SK-N-MC (cell line): ENCODE measurements around the gene ABCA7.

Source experiments
- DNase-seq: peaks from one replicate; pipeline ENCODE4 v3.0.0-alpha.2; 2011; ENCODE audit warnings: low read depth, low spot score
- H3K27ac ChIP-seq: fragments of 200-600 bp; sonication (generic); 2 replicates; pipeline ENCODE4 v1.5.1; 2016; ENCODE audit warnings: mixed run types
- H3K36me3 ChIP-seq: fragments of 200-600 bp; sonication (generic); 2 replicates; pipeline ENCODE4 v1.6.1; 2017; ENCODE audit warnings: antibody characterized with exemption, low read length, mixed read lengths; ENCODE audit not compliant: insufficient read depth
- H3K4me3 ChIP-seq: fragments of 200-600 bp; sonication (generic); 2 replicates; pipeline ENCODE4 v1.5.1; 2016
- H3K9ac ChIP-seq: fragments of 200-600 bp; sonication (generic); 2 replicates; pipeline ENCODE4 v1.8.0; 2017; ENCODE audit warnings: mixed run types, mixed read lengths; ENCODE audit not compliant: insufficient read length
- H3K9me3 ChIP-seq: fragments of 200-600 bp; sonication (generic); 2 replicates; pipeline ENCODE4 v1.6.1; 2017; ENCODE audit warnings: low read depth, mild to moderate bottlenecking, antibody characterized with exemption, low read length, moderate library complexity, mixed read lengths
- EZH2 ChIP-seq: fragments of 200-600 bp; sonication (generic); IDR thresholded peaks from one replicate; pipeline ENCODE4 v1.6.1; 2017; ENCODE audit warnings: antibody characterized with exemption
- FOXP2 ChIP-seq: optimal IDR thresholded peaks from 2 replicates; pipeline ENCODE3; 2011; ENCODE audit warnings: mild to moderate bottlenecking, moderate library complexity; ENCODE audit not compliant: insufficient read depth; ENCODE audit errors: extremely low read length, control extremely low read depth
- POLR2AphosphoS5 ChIP-seq: IDR thresholded peaks from 2 replicates; pipeline ENCODE4 v1.6.1; 2012; ENCODE audit warnings: mild to moderate bottlenecking, low read depth, low read length, borderline replicate concordance

Gene ABCA7

GRCh38 chr19:1097810-1098176 is 57.9 kb downstream of the ABCA7 start:
- peaks cover 6% of the 10 kb centered on the region; the same call in 1 of the 2 replicates for H3K36me3 ChIP-seq

GRCh38 chr19:1098177-1099051 is 58.5 kb downstream of the ABCA7 start:
- peaks cover under 1% of the 10 kb centered on the region; the same call in 1 of the 2 replicates for H3K36me3 ChIP-seq
- no peak overlapping the region for H3K27ac ChIP-seq
- H3K9me3 ChIP-seq: peaks cover 2% of the 10 kb centered on the region; the same call in 1 of the 2 replicates
- no peak overlapping the region for H3K4me3 ChIP-seq
- TF ChIP-seq EZH2: no peak
- no peak for TF ChIP-seq FOXP2
- TF ChIP-seq POLR2AphosphoS5: no peak
- no peak for DNase-seq
- no peak overlapping the region for H3K9ac ChIP-seq

More at GRCh38 chr19:1097810-1098176, 57.9 kb downstream of the ABCA7 start:
- Histone ChIP-seq H3K4me3 (no peak overlapping the region), H3K27ac (no peak overlapping the region), H3K9ac (no peak overlapping the region), H3K9me3 (peaks cover 2% of the 10 kb centered on the region; the same call in 1 of the 2 replicates)
- no peak for TF ChIP-seq POLR2AphosphoS5
- TF ChIP-seq FOXP2: no peak
- TF ChIP-seq EZH2: no peak
- DNase-seq: no peak

DNA sequence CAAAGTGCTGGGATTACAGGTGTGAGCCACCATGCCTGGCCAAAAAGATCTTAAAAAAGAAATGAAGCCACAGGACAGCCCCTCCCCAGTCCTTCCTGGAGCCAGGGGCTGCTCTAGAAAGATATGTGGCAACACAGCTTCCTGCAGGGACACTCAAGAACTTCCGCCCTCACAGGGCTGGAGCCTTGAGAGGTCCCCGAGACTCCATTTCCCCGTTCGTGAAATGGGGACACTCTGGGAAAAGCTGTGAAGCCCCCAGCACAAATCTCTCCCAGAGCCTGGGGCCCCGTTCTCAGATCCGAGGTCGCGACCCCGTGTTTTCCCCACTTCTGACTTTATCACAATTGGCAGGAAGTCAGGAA is 61.4 kb downstream of the ABCA7 start:
- TF ChIP-seq POLR2AphosphoS5 (no peak), EZH2 (no peak), FOXP2 (no peak)
- H3K9me3 ChIP-seq: peaks cover 2% of the 10 kb centered on the region; the same call in 1 of the 2 replicates
- peak overlapping the region; percentile 35 for H3K9ac ChIP-seq
- H3K4me3 ChIP-seq: peak overlapping the region; percentile 64
- no peak for DNase-seq
- H3K27ac ChIP-seq: peak overlapping the region; percentile 92
- no peaks in the 10 kb centered on the region; the same call in 1 of the 2 replicates for H3K36me3 ChIP-seq

DNA sequence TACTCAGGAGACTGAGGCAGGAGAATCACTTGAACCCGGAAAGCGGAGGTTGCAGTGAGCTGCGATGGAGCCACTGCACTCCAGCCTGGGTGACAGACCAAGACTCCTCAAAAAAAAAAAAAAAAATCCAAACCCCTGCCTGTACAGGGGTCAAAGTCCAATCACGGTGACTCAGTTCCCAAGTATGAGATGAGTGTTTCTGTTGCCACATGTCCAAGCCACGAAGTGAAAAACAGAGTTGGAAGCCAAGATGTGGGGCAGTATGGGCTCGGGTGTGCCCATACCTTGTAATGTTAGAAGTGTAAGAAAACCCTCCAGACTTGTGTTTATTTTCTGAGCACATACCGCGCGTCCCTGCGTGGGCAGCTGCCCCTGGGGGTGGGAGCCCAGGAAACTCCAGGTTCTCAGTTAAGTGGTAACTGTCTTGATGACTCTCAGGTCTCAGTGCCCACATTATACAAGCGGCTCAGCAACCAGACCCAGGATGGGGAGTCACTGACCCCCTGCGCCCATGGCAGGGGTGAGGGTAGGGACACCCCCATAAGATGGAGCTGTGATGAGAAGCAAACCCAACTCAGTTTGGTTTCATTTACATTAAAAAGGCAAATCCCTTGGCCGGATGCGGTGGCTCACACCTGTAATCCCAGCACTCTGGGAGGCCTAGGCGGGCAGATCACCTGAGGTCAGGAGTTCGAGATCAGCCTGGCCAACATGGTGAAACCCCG is 62.7 kb downstream of the ABCA7 start:
- peak overlapping the region; percentile 92 for H3K27ac ChIP-seq

GRCh38 chr19:1103132-1103707 is 63.3 kb downstream of the ABCA7 start:
- no peak for TF ChIP-seq POLR2AphosphoS5
- TF ChIP-seq EZH2: no peak
- TF ChIP-seq FOXP2: no peak
- H3K9me3 ChIP-seq: peaks cover 2% of the 10 kb centered on the region; the same call in 1 of the 2 replicates
- H3K27ac ChIP-seq: peak overlapping the region; percentile 92
- no peak for DNase-seq
- H3K36me3 ChIP-seq: peaks cover 8% of the 10 kb centered on the region; the same call in 1 of the 2 replicates
- H3K9ac ChIP-seq: no peak overlapping the region
- H3K4me3 ChIP-seq: peak overlapping the region; percentile 71

More for the DNA sequence above, 62.7 kb downstream of the ABCA7 start:
- H3K4me3 ChIP-seq: 0 out of 2 replicates have a peak overlapping the region, but pooled peaks have one; percentile 38
- H3K9ac ChIP-seq: no peak overlapping the region
- DNase-seq: no peak
- H3K9me3 ChIP-seq: peaks cover 2% of the 10 kb centered on the region; the same call in 1 of the 2 replicates
- H3K36me3 ChIP-seq: peaks cover 8% of the 10 kb centered on the region; the same call in 1 of the 2 replicates
- no peak for TF ChIP-seq POLR2AphosphoS5
- no peak for TF ChIP-seq EZH2
- TF ChIP-seq FOXP2: no peak

- Histone ChIP-seq H3K4me3 (peak within 1 kb of the TSS; percentile 84), H3K9ac (peak within 1 kb of the TSS; percentile 69), H3K9me3 (peaks cover 2% of the 10 kb centered on the region; the same call in 1 of the 2 replicates), H3K36me3 (peaks cover 8% of the 10 kb centered on the region; the same call in 1 of the 2 replicates), H3K27ac (peak within 1 kb of the TSS; percentile 92)
- TF ChIP-seq EZH2 (no peak), POLR2AphosphoS5 (peak; percentile 88)
- DNase-seq: peak; percentile 91
Observed at GRCh38 chr19:1103708-1104310, 63.9 kb downstream of the ABCA7 start, which contains the start of gene GPX4. Gene GPX4 (plus strand): TSS chr19:1103994. CDS start chr19:1104044, 50 bp downstream.

DNA sequence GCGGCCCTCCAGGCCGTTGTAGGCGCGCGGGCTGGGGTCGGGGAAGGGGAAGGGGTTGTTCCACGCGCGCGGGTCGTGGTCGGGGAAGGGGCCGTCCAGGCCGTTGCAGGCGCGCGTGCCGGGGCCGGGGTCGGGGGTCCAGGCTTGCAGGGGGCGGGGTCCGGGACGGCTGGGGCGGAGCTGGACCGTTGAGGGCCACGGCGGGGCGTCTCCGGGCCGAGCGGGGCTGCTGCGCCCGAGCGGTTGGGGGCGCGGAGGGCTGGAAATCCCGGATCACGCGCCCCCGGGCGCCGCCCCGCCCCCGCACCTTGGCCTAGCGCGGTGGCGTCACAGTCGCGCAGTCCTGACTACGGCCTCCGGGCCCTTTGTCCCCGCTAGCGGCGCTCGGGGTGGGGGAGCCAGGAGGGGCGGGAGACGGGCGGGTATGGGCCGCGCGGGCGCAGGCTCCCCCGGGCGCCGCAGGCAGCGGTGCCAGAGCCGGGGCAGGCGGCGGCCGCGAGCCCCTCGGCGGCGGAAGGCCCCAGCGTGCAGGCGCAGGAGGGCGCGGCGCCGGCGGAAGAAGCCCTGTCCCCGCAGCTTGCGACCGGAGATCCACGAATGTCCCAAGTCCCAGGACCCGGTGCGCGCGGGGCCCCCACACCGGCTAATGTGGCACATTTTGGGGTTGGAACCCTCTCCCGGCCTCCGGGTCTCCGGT is 64.6 kb downstream of the ABCA7 start:
- H3K27ac ChIP-seq: 0 out of 2 replicates have a peak overlapping the region, but pooled peaks have one; percentile 11
- H3K36me3 ChIP-seq: peaks cover 8% of the 10 kb centered on the region; the same call in 1 of the 2 replicates
- DNase-seq: no peak
- TF ChIP-seq POLR2AphosphoS5 (no peak), FOXP2 (no peak), EZH2 (no peak)
- peak overlapping the region; percentile 69 for H3K9ac ChIP-seq
- peaks cover 2% of the 10 kb centered on the region; the same call in 1 of the 2 replicates for H3K9me3 ChIP-seq
- peak overlapping the region; percentile 84 for H3K4me3 ChIP-seq
